ENCODE measurements around the gene ABTB2.

Gene ABTB2

DNA sequence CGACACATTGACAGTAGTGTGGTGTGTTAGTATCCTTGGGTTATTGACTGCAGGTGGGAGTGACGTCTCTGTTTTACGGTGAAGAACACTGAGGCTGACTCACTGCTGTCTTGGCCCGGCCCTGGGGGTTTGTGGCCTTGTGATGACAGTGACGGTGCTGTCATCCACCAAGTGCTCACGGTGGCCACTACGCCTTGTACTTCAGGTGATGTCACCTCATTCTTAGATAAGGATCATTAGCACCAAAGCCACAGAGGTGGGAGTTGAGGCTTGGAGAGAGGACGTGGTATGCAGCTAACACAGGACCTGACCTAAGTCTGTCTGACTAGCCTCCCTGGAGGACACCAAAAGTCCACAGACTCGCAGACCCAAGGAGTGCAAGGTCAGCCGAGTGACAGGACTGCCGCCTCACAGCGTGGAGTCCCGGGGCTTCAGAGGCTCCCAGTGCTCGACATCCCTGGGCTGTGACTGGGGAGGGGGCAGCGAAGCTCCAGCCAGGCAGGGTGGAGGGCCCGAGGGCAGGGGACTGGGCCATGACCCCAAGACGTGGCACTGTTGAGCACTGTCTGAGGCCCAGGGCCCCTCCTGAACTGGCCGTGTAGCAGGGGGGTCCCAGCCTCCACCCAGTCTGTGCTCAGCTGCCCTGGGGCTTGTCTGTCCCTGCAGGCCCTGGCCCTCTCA, 195.9 kb downstream of the ABTB2 start:
- DNase-seq, result no peak

DNA sequence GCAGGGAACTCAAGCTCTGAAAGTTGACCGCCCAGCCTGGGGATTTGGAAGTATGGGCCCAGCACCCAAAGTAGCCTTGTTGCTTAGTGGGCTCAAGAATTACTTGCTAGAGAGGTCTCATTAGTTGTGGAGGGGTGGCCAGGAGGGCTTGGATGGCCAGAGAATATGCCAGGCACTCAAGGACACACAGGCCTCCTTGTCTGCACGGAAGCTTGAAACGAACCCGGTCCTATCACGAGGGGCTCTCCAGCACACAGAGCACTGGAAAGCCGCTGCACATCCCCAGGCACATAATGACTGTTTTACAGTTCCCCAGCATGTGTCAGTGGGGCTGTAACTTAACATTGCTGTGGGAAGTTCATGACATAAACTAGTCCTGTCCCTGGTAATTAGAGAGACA, 196.4 kb downstream of the ABTB2 start:
- no peak for DNase-seq

DNA sequence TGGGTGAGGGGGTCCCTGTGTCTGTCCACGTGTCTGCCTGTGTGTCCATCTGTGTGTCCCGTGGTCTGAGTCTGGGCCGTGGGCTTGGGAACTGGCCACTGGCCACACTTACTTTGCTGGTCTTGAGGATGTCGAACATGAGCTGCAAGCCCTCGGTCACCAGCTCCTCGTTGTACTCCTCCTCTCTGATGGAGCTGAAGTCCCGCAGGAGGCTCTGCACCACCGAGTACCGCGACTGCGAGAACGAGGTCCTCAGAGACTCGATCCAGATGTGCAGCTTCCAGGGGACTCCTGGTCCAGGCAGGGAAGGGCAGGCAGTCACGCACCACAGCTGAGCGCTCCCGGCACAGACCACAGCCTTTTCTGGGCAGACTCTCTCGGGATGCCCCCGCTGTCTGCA, 197.0 kb downstream of the ABTB2 start:
- no peak for DNase-seq

DNA sequence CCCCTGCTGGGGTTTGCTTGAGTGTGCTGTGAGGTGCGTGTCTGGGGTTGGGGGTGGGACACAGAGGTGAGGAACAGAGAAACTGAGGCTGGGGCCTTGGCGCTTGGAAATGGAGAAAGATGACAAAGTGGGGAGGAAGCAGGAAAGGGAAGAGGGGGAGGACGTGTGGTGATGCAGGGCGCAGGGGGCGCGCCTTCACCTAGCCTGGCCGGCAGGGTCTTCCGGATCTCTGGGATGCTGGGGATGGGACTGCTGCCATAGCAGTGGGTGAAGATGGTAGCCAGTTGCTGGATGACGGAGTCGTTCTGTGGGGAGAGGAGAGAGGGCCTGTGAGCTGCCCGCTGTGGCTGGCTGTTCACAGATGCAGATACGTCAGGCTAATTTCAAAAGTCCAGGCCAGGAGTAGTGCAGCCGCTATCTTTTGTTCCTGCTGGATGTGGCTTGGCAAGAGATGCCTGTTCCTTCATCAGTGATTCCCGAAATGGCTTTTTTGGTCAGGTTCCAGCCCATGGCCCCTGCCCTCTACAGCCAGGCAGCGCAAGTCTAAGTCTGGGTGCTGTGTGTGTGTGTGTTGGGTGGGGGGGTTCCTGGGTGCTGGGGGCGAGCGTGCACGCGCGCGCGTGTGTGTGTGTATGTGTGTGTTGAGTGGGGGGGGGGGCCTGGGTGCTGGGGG, 197.6 kb downstream of the ABTB2 start:
- DNase-seq, result no peak

DNA sequence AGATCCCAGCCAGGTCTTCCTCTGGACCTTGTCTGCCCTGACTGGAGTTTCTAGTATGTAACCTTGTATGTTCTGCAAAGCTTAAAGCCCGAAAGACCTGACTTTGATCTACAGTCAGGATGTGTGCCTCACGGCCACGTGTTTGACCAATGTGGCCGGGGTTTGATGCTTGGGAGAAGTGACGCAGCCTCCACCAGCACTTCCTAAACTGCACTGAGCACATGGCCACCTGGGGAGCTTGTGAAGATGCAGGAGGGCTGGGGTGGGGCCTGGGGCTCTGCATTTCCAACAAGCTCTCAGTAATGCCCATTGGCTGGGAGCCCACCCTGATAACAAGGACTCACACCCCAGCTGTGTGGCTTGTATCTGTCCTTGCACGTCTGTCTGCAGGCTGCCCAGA, 199.1 kb downstream of the ABTB2 start:
- no peak for DNase-seq

DNA sequence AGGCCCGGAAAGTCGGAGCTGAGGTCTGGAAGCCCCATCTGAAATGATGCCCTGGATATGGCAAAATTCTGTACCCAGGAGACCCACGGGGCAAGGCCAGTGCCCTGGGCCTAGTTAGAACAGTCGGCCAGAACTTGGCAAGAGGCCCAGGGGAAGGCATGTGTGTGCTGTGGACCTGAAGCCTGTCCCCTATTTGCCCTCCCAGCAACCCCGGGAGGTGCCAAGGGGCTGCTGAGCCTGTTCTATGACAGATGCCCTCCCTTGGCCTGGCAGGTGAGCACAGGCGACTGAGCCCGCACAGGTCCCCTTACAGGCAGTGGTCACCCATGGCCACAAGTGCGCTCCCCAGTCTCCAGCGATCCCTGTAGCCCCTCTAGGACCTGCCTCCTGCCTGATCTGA, 200.6 kb downstream of the ABTB2 start:
- no peak for DNase-seq

DNA sequence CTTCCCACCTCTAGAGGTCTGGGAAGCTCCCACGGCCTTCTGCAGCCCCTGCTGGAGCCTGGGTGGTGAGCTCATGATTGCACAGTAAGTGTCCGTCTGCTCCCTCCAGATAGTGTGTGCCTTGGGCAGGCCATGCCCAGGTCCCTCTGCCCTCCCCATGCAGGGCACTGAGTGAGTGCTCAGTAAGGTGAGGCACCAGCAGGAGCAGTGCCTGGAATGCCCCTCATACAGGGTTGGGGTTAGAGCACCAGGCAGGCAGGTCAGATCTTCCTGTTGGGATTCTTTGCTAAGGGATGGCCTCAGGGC, 202.1 kb downstream of the ABTB2 start:
- DNase-seq, result no peak

DNA sequence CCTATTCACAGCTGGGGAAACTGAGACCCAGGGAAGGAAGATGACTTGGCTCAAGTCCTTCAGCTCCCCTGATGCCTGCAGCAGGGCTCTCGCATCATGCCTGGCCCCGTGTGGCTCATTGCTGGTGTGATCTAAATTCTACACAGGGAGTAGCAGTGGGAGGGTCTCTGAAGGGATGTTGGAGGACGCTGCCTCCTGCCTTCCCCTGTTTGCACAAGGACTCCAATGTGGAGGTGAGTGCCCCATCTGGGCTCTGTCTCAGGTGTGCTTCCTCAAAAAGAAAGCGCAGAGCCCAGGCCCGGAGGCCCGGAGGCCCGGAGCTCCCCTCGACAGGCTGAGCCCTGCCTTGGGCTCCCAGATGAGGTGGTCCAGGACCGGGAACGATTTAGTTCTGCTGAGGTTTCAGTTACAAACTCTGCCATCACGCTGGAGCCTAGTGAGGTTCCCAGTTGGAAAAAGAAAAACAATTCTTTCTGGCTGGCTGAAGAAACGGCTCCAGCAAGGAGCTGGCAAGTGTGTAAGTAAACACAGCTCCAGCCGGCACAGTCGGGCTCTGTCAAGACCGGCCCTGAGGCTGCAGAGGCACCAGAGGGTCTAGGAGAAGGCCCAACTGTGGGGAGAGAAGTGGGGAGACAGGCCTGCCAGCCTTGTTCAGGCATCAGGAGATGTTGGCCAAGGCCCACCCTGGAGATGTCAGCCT, 202.6 kb downstream of the ABTB2 start:
- DNase-seq, result no peak

DNA sequence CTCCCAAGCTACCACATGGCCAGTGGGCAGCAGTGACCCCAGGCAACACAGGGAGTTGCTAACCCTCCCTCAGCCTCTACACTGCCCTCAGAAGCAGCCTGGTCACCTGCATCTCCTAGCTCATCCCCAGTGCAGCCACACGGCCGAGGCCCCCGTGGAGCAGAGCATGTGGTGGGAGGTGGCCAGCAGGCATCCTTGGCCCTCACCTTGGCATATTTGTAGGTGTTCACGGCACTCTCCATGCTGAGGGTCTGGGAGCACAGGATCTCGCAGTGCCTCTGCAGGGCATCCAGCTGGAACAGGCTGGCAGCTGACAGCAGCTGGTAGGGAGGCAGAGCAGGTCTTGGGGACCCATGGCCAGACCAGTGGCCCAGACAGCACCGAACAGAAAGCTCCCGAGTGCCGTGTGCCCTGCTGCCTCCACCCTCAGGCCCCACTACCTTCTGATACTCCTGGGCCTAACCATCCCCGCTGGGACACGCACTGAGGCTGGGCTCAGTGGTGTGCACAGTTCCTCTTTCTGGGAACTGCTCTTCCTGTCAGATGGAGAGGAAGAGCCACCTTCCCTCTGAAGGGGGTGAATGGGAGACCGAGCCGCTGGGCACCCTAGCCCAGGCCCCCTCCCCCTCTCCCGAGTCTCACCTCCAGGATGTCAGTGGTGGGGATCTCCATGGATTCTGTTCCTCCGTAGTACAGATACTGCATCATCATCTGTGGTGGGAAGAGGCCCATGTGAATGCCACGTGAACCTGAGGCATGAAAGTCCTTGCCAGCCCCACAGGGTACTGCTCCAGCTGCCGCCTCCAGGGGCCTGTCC, 203.5 kb downstream of the ABTB2 start:
- DNase-seq, result peak; percentile 60

DNA sequence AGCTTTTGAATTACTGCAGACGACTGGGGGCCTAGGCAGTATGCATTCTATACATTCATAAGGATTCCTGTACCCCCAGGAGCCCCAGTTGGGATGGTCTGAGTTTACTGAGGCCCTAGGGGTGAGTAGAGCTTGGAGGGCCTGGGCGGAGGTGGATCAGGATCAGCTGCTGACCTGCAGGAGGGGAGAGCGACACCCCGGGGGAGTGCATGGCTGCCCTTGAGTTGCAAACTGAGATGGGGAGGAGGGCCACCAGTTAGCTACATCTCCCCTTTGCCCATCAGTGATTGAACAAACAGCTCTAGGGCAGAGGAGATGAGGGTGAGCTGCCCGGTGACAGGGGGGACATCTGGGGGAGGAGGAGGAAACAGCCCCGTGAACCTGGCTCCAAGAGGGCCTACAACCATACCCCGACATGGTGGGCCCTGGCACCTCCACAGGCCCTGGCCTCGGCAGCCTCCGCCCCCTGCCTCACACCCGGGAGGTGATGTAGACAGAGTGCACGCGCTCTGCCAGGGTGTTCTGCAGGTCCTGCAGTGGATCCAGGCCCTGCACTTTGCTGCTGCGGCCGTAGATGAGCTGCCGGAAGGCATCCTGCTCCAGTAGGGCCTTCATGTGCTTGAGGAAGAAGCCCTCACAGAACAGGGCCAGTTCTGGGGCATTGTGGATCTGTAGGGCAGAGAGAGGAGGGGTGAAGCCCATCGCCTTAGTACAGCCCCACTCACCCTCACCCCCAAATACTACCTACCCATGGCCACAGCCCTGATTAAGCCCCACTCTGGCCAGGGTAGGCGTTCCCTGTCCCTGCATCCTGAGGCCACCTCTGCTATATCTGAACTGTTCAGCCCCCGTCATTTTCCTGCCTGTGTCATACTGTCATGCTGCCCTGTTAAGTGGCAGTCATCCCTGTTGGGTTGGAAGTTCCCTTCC, 205.6 kb downstream of the ABTB2 start:
- DNase-seq, result no peak

DNA sequence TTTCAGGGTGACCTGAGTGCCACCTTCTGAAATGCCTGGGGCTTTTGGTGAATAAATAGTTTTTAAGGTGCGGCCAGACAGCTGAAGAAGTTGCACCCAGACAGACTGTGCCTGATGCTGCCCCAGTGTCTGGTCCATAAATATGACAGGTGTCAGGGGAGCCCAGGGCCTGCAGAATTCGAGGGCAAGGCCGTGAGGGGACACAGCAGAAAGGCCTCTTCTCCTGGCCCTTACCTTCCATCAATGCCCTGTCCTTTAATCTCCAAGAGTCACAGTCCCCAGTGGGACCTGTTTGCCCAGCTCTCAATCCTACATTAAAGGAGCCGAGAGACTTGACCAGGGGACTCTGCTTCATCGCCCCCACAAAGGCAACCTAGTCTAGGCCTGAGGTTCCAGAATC, 206.6 kb downstream of the ABTB2 start:
- DNase-seq, result no peak

DNA sequence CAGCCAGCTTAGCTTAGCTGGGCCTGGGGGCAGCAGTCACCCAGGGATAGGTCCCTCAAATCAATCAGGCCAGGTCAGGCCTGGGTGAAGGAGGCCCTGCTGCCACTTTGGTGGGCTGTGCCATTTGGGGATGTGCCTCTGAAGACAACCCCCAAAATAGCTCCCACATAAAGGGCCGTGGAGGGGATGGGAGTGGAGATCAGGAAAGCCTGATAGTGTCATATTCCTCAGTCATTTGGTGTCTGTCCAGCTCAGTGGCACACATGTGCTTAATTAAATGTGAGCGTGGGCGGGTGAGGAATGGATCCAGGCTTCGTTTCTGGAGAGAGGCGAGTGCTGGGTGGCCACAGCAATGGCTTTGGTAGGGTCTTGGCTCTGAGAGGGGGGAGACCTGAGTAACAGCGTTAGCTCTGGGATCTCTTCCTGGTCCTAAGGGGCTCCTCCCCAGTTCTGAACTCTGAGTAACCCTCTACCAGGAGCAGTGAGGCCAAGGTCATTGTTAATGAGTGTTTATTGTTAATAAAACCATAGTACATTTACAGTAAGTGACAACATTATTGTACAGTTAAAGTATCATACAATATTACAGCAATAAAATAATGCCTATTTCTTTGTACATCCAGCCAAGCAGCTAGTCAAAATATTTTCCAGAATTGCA, 207.2 kb downstream of the ABTB2 start:
- no peak for DNase-seq

DNA sequence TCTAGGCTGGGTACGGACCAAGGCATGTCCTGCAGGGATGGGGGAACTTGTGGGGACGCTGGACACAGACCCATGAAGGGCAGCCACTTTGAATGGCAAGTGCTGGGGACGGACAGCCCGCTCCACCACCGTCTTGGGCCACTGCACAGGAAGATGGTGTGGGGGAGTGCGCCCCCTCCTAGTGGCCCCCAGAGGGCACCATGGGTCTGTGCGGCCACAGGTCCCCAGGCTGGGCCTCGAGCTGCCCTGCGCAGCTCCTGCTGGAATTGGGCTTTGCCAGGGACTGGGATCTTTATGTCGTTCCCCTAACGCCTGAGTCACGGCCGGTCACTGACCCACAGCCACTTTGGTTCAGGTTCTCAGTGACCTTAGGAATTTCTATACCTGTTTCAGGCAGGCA, 208.0 kb downstream of the ABTB2 start:
- no peak for DNase-seq

DNA sequence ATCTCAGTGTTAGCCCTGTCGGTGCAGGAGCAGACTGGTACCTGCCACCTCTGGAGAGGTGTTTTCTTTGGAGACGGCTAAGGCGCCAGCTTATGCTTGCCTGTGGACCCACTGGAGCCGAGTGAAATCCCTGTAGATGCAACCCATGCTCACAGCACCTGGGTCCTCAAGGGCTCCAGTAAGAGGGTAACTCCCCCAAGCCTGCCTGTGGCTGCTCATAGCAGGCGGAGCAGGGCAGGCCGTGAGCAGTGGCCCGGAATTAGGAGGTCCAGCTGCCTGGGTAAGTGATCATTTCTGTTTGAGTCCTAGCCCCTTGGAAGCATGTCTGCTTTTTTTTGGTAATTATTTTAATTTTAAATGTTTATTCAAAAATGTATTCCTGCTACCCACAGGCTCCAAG, 208.5 kb downstream of the ABTB2 start:
- no peak for DNase-seq

DNA sequence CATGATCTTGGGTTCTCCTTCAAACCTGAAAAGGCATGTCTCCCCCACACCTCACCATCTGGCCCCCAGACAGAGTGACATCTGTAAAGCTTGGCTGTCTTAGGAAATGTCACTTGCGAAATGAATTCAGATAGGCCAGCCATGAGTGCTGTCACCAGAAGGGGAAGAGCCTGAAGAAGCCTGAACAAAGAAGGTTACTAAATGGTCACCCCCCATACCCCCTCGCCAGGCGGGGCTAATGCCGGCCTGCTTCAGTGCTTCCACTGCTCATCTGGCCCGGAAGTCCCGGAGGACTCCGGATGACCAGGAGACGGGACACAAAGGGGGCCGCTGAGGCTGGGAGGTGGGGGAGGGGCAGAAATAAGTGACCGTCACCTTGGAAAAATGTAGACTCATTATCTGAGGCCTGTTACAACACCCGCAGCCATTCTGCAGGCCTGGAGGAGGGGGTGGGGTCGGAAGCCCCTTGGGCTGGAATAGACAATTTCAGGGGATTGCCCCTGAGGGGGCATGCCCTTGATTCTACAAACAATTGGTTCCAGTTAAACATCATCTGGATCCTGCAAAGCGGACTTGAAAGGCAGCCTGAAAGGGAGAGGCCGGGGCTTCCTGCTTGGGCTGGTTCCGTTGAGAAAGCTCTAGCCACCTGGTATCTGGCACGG, 209.2 kb downstream of the ABTB2 start:
- peak; percentile 36 for DNase-seq

DNA sequence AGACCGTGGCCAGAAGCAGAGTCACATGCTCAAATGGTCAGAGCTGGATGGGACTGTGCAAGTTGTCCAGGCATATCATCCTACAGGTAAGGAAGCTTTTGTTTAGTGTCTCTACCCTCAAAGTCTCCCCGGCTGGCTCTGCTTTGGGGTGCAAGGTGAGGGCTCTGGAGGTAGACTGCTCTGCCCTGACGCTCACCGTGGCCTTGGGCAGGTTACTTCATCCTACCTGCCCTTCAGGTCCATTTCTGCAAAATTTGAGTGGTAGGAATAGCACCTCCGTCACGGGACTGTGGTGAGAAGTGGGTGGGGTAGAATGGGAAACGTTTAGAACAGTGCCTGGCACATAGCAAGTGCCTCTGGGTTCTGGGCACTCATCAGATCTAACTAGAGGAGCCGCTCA, 210.2 kb downstream of the ABTB2 start:
- no peak for DNase-seq

DNA sequence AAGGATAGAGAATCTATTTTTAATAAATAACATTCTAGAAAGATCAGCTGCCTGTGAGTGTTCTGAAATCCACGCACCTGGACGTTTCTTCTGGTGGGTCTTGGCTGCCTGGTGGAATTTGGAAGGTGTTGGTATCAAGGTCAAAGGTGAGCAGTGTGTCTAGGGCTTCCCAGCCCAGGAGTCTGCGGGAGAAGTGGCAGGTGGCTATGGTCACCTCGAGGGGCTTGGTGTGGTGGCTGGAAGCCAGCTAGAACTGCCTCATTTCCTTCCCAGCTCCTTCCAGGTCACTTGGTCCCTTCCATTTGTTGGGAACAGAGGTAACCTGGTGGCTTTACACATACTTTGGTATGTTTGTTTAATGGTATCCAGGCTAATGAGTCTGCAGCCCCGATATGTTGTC, 210.9 kb downstream of the ABTB2 start:
- no peak for DNase-seq

DNA sequence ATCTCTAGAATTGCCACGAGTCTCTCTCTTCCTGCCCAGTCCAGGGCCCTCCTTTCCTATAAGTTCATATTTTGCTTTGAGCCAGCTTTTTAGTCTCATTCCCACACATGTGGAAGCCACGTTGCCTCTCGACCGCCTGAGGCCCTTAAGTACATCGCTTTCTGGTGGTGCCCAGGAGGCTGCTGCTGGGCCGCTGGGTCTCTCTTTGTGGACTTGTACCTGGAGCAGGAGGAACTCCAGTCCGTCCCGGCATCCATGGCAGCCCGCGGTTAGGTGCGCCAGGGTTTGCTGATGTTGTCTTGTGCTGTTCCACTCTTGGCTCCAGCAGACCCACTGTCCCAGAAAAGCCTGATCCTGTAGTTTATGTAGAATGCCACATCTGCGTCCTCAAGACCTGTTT, 211.4 kb downstream of the ABTB2 start:
- no peak for DNase-seq

DNA sequence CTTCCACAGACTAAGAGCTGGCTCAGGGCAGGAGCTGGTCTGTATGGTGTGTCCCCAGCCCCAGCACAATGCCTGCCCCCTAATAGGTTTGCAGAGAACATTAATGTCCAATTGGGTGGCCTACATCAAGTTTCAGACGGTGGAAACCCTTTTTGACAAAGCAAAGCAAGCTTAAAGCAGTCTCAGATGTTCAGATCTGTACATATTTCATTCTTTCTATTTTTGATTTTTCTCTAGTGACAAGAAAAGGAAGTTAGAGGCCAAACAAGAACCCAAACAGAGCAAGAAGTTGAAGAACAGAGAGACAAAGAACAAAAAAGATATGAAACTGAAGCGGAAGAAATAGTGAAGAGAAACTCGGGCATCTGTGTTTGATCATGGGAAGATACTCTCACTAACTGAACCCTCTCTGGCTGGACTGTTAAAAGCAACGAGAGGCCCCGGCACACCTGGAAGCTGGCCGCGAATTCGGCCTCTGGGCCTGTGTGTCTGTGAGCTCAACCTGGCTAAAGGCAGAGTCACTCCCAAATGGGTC, 211.9 kb downstream of the ABTB2 start:
- no peak for DNase-seq

DNA sequence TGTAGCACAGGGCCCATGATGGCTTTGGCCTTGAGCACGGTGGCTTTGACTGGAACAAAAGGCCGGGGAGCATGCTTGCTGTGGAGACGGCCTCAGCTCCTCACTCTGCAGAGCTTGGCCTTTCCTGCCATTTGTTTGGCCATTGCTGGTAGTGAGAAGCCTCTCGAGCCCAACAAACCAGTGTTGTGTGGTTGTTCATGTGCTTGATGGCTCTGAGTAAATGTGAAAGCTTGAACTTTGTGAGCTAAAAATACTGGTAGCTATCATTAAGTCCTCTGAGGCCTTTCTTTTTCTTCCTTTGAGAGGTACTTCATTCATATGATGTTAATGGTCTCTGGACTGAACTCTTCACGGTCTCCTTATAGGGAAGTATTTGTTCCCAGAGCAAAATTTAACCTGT, 212.7 kb downstream of the ABTB2 start:
- DNase-seq, result no peak

DNA sequence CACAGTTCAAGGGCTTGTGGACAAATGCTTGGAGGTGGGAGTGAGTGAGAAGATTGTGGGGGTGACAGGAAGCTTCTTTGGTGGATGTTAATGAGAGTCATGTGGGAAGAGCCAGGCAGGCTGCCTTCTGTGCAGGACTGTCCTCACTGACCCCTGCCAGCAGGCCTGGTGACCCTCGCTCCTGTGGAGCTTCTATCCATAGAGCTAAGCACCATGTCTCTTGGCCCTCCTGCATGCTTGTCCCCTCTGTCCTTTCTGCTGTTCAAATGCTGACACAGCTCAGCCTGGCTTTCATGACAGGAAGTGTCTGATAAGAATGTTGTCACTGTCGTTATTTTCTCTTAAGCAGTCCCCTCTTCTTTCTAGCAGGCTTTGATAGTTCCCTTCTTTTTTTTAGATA, 214.8 kb downstream of the ABTB2 start:
- DNase-seq, result no peak
